HG03108 (cell line): Measurements from ENCODE around the gene BRD3OS.

Experiments
- ATAC-seq: cut with Tn5 transposase; IDR thresholded peaks from one replicate; pipeline ENCODE4 v1.9.1; 2021; ENCODE audit warnings: moderate library complexity; ENCODE audit not compliant: unreplicated experiment

BRD3OS gene

GRCh38 chr9:134024828-134025605, at the start of gene BRD3OS:
Gene BRD3OS (plus strand): TSS chr9:134025481. CDS start chr9:134026748, 1,267 bp downstream.
- ATAC-seq = peak; percentile 81

GRCh38 chr9:133975511-133975910, 49.8 kb upstream of the BRD3OS start:
- ATAC-seq = no peak

- ATAC-seq = no peak
Measured at GRCh38 chr9:133976191-133976861, 49.0 kb upstream of the BRD3OS start.

GRCh38 chr9:133976887-133977286, 48.4 kb upstream of the BRD3OS start:
- no peak for ATAC-seq

GRCh38 chr9:133977421-133978201, 47.7 kb upstream of the BRD3OS start:
- ATAC-seq = no peak

- ATAC-seq = no peak
Measured at GRCh38 chr9:133978226-133978898, 46.9 kb upstream of the BRD3OS start.

- no peak for ATAC-seq
Measured at GRCh38 chr9:133978899-133979272, 46.4 kb upstream of the BRD3OS start.

GRCh38 chr9:133979273-133979920, 45.9 kb upstream of the BRD3OS start:
- ATAC-seq = peak; percentile 49

GRCh38 chr9:133979921-133980863, 45.1 kb upstream of the BRD3OS start:
- ATAC-seq = peak; percentile 22

- no peak for ATAC-seq
Measured at GRCh38 chr9:133980864-133981588, 44.3 kb upstream of the BRD3OS start.

GRCh38 chr9:133981589-133981957, 43.7 kb upstream of the BRD3OS start:
- ATAC-seq = no peak

GRCh38 chr9:133981958-133982681, 43.2 kb upstream of the BRD3OS start:
- no peak for ATAC-seq

- ATAC-seq = no peak
Measured at GRCh38 chr9:133982971-133983720, 42.1 kb upstream of the BRD3OS start.

- no peak for ATAC-seq
Measured at GRCh38 chr9:133986061-133986460, 39.2 kb upstream of the BRD3OS start.

GRCh38 chr9:133986774-133987445, 38.4 kb upstream of the BRD3OS start:
- no peak for ATAC-seq

- ATAC-seq = no peak
Measured at GRCh38 chr9:133987446-133987788, 37.9 kb upstream of the BRD3OS start.
